H1 (cell line): ENCODE data around the gene SEZ6L. TPM values are rescaled to one million over a fixed set of nuclear protein-coding genes. Genes with fewer than 3 reads are reported as not detected.

Source experiments
- polyA plus RNA-seq, 7 experiments: library from polyadenylated mRNA; depleted of rRNA in 3 of 7; stranded (reverse) in 5 of 7; unstranded in 2 of 7; fragments of >200 nt in 5 of 7; fragments of 200-250 nt in 2 of 7; gene quantifications; 1 replicate in 5 of 7; 2 replicates in 1 of 7; 4 replicates in 1 of 7; pipeline versions ENCODE4 v1.2.1 to v1.2.3, GENCODE V29; 2011 to 2013; ENCODE audit warnings: missing spikeins in 2 of 7, mixed read lengths in 2 of 7
- total RNA-seq: library from RNA; stranded (reverse); fragmentation: NEBNext Ultra II Directional; extraction: Animal tissue kit (Norgen Biotek cat#: 25700); gene quantifications from 2 replicates; pipeline ENCODE4 v1.2.1, GENCODE V29; 2021
- TF ChIP-seq, protein P1 (sequence below): IDR thresholded peaks from 2 replicates; pipeline ENCODE4 v1.6.1; 2011; ENCODE audit warnings: low read length, improper control_type of control experiment

The SEZ6L gene
- total and polyA plus RNA-seq, 2 of the 8 experiments (the other 6 are each of a cell fraction or from before 2014, with no cell fraction given): 0.06 to 0.33 TPM

DNA sequence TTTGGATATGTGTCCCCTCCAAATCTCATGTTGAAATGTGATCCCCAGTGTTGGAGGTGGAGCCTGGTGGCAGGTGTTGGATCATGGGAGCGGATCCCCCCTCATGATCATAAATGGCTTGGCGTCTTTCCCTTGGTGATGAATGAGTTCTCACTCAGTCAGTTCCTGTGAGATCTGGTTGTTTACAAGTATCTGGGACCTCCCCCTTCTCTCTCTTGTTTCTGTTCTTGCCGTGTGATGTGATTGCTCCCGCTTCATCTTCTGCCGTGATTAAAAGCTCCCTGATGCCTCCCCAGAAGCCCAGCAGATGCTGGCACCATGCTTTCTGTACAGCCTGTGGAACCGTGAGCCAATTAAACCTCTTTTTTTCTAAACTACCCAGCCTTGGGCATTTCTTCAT is 102.2 kb downstream of the SEZ6L start (continued):
- TF ChIP-seq, protein P1, sequence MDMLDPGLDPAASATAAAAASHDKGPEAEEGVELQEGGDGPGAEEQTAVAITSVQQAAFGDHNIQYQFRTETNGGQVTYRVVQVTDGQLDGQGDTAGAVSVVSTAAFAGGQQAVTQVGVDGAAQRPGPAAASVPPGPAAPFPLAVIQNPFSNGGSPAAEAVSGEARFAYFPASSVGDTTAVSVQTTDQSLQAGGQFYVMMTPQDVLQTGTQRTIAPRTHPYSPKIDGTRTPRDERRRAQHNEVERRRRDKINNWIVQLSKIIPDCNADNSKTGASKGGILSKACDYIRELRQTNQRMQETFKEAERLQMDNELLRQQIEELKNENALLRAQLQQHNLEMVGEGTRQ: no peak
